Skeletal muscle tissue (tissue), 4 donors: ENCODE data around the gene ALOX15. TPM values are rescaled to one million over a fixed set of nuclear protein-coding genes. Genes with fewer than 3 reads are reported as not detected.
"Not testable (repeated sequence)": the region's sequence is repeated elsewhere in the genome, so short reads cannot be mapped to it uniquely, and the experiment has no call there.

ENCODE experiments used
- H3K27ac ChIP-seq: one replicate; pipeline ENCODE4 v1.7.0; 2013; ENCODE audit warnings: mild to moderate bottlenecking, low read depth, low read length, inconsistent platforms
- H3K27me3 ChIP-seq, 3 donors: one replicate each; pipeline ENCODE4 v1.7.0; 2013; ENCODE audit warnings: low read length in 3 of 3; ENCODE audit not compliant: control insufficient read depth in 3 of 3, insufficient read depth in 3 of 3
- H3K36me3 ChIP-seq, 3 donors: one replicate each; pipeline ENCODE4 v1.7.0; 2013; ENCODE audit warnings: low read length in 3 of 3; ENCODE audit not compliant: control insufficient read depth in 3 of 3, insufficient read depth in 3 of 3
- H3K4me1 ChIP-seq, 3 donors: one replicate each; pipeline ENCODE4 v1.7.0; 2013; ENCODE audit warnings: low read length in 3 of 3, mild to moderate bottlenecking in 3 of 3; ENCODE audit not compliant: control insufficient read depth in 3 of 3, insufficient read depth in 3 of 3
- H3K4me3 ChIP-seq, 3 donors: one replicate each; pipeline ENCODE4 v1.7.0; 2013; ENCODE audit warnings: low read length in 3 of 3
- H3K9ac ChIP-seq, 3 donors: one replicate each; pipeline ENCODE4 v1.7.0; 2013; ENCODE audit warnings: low read length in 3 of 3, mild to moderate bottlenecking in 3 of 3, moderate library complexity in 2 of 3, low read depth in 1 of 3
- H3K9me3 ChIP-seq, 3 donors: one replicate each; pipeline ENCODE4 v1.7.0; 2013; ENCODE audit warnings: low read length in 3 of 3; ENCODE audit not compliant: control insufficient read depth in 3 of 3
- total RNA-seq: library from RNA; depleted of rRNA; stranded (reverse); fragments of >200 nt; gene quantifications from one replicate; pipeline ENCODE4 v1.2.3, GENCODE V29; 2014
- donor health status: Osteomylitis.

Gene ALOX15
- total RNA-seq, 1 donor from 2014 or later = 0.52 TPM

DNA sequence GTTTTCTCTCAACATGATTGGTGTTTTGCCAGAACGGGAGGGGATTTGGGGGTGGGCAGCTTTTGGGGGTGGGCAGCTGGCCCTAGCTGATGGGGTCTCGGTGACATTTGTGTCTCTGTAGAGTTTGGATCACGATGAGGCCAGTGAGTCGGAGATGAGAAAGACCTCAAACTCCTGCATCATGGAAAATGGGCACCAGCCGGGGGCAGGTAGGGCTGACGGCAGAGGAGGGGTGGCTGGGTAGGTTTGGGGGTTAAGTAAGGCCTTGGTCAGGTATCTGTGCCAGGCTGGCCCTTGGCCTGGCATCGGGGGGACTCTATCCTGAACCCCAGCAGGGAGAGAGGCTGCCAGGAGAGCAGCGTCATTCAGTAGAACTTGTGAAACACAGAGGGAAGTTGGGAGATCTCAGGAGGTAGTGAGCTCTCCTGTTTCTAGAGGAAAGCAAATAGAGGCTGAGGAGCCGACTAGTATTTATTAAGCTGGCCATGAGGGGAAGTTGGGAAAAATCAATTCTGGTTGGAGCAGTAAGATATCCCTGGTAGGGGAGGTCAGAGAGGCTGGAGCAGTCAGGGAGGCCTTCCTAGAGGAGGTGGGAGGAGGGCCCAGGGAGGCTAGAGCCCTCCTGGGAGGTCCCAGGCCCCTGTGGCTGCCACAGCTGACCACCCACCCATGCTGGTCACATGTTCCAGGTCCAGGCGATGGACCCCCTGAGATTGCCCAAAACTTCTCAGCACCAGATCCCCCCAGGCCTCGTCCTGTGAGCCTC, 49.1 kb downstream of the ALOX15 start:
- no peaks in the 10 kb centered on the region for H3K9me3 ChIP-seq
- no peaks in the 10 kb centered on the region for H3K27me3 ChIP-seq
- H3K36me3 ChIP-seq = peaks cover 13 to 20% (median 15%) of the 10 kb centered on the region in 3 donors
- peak overlapping the region; percentile 70 for H3K27ac ChIP-seq
- peaks cover 70 to 90% (median 80%) of the 10 kb centered on the region in 3 donors for H3K4me1 ChIP-seq
- H3K9ac ChIP-seq = peak overlapping the region; percentile 51 to 66 (median 62)
- H3K4me3 ChIP-seq = peak overlapping the region in 1 of 3 donors; percentile 43

DNA sequence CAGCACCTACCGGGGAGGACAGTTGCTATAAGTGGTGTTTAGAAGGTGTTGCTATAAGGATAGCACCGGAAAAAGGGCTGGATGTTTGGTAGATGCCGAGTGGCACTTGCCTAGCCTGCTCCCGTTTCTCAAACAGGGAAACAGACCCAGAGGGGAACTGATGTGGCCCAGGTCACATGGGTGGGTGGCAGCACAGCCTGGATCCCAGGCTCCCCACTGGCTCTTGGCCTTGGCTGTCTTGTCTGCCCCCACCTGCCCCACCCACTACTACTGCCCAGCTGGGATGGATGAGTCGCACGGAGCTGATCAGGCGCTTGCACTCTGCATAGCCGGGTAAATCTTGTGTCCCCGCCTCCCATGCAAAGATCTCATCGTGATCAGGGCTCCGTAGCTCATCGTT, 49.9 kb downstream of the ALOX15 start:
- peaks cover 71 to 90% (median 83%) of the 10 kb centered on the region in 3 donors for H3K4me1 ChIP-seq
- peak overlapping the region; percentile 70 for H3K27ac ChIP-seq
- H3K9ac ChIP-seq = peak overlapping the region in 2 of 3 donors; percentile 53 to 66
- H3K36me3 ChIP-seq = peaks cover 11 to 14% (median 12%) of the 10 kb centered on the region in 3 donors
- H3K9me3 ChIP-seq = no peaks in the 10 kb centered on the region
- peak overlapping the region in 2 of 3 donors; percentile 41 to 43 for H3K4me3 ChIP-seq
- H3K27me3 ChIP-seq = no peaks in the 10 kb centered on the region

DNA sequence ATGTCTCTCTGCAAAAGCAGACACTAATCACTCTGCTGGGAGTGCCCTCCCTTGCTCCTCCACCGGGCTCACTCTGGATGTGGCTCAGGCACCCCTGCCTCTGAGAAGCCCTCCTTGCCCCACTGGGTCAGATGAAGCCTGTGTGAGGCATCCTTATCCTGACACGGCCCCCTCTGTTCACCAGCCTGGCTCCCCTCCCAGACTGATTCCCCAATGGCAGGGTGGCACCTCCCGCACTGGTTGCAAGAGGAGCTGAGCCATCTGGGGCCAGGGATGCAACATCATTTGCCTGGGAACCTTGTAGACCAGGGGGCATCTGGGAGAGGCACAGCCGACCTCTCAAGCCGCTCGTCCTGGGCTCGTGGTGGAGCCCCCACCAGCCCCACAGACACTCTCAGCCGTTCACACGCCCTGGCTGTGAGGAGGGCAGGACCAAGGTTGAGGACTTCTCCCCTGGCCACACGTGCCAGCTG, 50.5 kb downstream of the ALOX15 start:
- Histone ChIP-seq H3K9ac (peak overlapping the region; percentile 0 to 66 (median 53)), H3K9me3 (no peaks in the 10 kb centered on the region), H3K27ac (peak overlapping the region; percentile 70), H3K4me3 (peak overlapping the region in 1 of 3 donors; percentile 43), H3K27me3 (no peaks in the 10 kb centered on the region), H3K4me1 (peaks cover 73 to 89% (median 84%) of the 10 kb centered on the region in 3 donors), H3K36me3 (peaks cover 7 to 9% (median 8%) of the 10 kb centered on the region in 3 donors)

GRCh38 chr17:4590042-4590441, 51.4 kb downstream of the ALOX15 start:
- H3K4me3 ChIP-seq = peak overlapping the region in 1 of 3 donors; percentile 43
- not testable (repeated sequence) for H3K36me3 ChIP-seq, H3K27me3 ChIP-seq, H3K9me3 ChIP-seq
- H3K9ac ChIP-seq = peak overlapping the region in 1 of 3 donors; percentile 66
- H3K4me1 ChIP-seq = peaks cover 67 to 90% (median 86%) of the 10 kb centered on the region in 3 donors
- H3K27ac ChIP-seq = peak overlapping the region; percentile 70

- peaks cover 3 to 7% (median 4%) of the 10 kb centered on the region in 3 donors for H3K36me3 ChIP-seq
- peak overlapping the region; percentile 91 for H3K27ac ChIP-seq
- H3K9me3 ChIP-seq = no peaks in the 10 kb centered on the region
- H3K27me3 ChIP-seq = peaks cover 0 to 4% (median 0%) of the 10 kb centered on the region in 3 donors
- peak overlapping the region in 1 of 3 donors; percentile 13 for H3K4me3 ChIP-seq
- peaks cover 62 to 84% (median 84%) of the 10 kb centered on the region in 3 donors for H3K4me1 ChIP-seq
- peak overlapping the region in 1 of 3 donors; percentile 3 for H3K9ac ChIP-seq
These were observed 52.4 kb downstream of the ALOX15 start for GRCh38 chr17:4588898-4589625.

DNA sequence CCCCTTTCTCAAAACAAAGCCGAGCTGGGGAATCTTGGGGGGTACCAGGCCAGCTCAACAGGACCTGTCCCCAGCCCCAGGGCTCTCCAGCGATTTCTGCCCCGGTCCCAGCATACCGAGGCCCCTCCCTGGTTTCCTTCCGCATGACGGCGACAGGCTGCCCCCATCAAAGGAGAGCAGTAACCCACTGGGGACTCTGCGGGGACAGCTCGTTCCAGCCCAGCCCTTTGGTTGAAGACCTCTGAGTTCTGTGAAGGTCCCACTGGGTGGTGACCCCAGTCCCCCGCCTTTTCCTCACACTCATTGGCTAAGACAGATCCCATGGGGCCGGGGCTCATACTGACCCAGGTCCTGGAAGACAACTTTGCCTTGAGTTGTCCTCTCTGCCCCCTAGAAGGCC, 53.1 kb downstream of the ALOX15 start:
- Histone ChIP-seq H3K27ac (peak overlapping the region; percentile 91), H3K4me3 (peak overlapping the region in 2 of 3 donors; percentile 23 to 85), H3K36me3 (peaks cover 2 to 4% (median 4%) of the 10 kb centered on the region in 3 donors), H3K4me1 (peaks cover 65 to 85% (median 85%) of the 10 kb centered on the region in 3 donors), H3K27me3 (peaks cover 0 to 10% (median 4%) of the 10 kb centered on the region in 3 donors), H3K9me3 (no peaks in the 10 kb centered on the region), H3K9ac (peak overlapping the region; percentile 33 to 94 (median 64))

DNA sequence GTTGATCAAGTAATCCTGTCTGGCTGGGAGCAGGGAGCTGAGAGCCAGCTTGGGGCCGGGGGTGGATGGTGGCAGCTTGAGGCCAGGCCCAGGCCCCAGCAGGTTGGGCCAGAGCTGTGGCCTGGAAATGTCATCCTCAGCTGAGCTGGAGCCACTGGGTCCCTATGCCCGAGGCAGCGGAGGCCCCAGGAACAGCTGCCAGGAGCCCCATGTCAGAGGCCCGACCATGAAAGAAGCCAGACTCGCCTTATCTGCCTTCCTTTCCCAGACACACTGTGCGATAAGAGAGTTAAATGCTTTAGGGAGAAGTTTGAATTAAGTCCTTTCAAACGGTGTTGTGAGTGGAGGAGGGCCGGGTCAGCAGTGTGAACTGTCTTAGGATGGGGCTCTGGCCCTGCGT, 53.7 kb downstream of the ALOX15 start:
- Histone ChIP-seq H3K27me3 (peaks cover 0 to 16% (median 7%) of the 10 kb centered on the region in 3 donors), H3K4me1 (peaks cover 69 to 85% (median 85%) of the 10 kb centered on the region in 3 donors), H3K4me3 (peak overlapping the region; percentile 82 to 85 (median 83))

GRCh38 chr17:4587195-4587594, 54.3 kb downstream of the ALOX15 start:
- peaks cover 0 to 21% (median 10%) of the 10 kb centered on the region in 3 donors for H3K27me3 ChIP-seq
- H3K27ac ChIP-seq = peak overlapping the region; percentile 91
- H3K36me3 ChIP-seq = no peaks in the 10 kb centered on the region
- peak overlapping the region; percentile 76 to 94 (median 86) for H3K9ac ChIP-seq
- no peaks in the 10 kb centered on the region for H3K9me3 ChIP-seq
- H3K4me3 ChIP-seq = peak overlapping the region; percentile 82 to 85 (median 83)
- peaks cover 64 to 85% (median 81%) of the 10 kb centered on the region in 3 donors for H3K4me1 ChIP-seq

More for the DNA sequence above, 53.7 kb downstream of the ALOX15 start:
- H3K9me3 ChIP-seq = no peaks in the 10 kb centered on the region
- peak overlapping the region; percentile 91 for H3K27ac ChIP-seq
- H3K9ac ChIP-seq = peak overlapping the region; percentile 64 to 94 (median 86)
- peaks cover 0 to 2% (median 1%) of the 10 kb centered on the region in 3 donors for H3K36me3 ChIP-seq

DNA sequence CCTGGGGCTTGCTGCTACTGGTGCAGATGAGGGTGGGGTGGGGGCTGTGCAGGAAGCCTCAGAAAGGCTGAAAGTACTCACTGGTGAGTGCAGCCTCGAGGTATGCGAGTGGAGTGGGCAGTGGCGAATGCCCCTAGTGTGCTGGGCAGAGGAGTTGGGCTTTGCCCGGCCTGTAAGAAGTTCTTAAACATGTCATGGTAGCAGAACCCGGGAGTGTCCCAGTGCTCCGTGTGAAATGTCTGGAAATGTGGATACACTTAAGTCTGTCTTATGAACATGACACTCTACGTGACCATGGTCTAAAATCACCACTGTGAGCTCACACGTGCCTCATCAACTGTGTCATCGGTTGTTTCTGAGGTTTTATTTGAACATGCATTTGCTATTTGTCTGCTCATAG, 55.4 kb downstream of the ALOX15 start:
- peaks cover 53 to 77% (median 70%) of the 10 kb centered on the region in 3 donors for H3K4me1 ChIP-seq
- no peaks in the 10 kb centered on the region for H3K36me3 ChIP-seq
- H3K4me3 ChIP-seq = peak overlapping the region; percentile 82 to 85 (median 83)
- H3K27ac ChIP-seq = peak overlapping the region; percentile 91
- peaks cover 0 to 27% (median 10%) of the 10 kb centered on the region in 3 donors for H3K27me3 ChIP-seq
- H3K9ac ChIP-seq = peak overlapping the region; percentile 76 to 94 (median 86)
- H3K9me3 ChIP-seq = no peaks in the 10 kb centered on the region
